HTERT RPE-1 (cell line): Measurements from ENCODE around the gene FBXL15.

ENCODE experiments used
- in situ Hi-C: fragments of 300-500 bp; cut with MboI; formaldehyde crosslinking; loops from 4 replicates; pipeline ENCODE4 v1.14.3; 2020; ENCODE audit warnings: low sequenced_read_pairs

Gene FBXL15

DNA sequence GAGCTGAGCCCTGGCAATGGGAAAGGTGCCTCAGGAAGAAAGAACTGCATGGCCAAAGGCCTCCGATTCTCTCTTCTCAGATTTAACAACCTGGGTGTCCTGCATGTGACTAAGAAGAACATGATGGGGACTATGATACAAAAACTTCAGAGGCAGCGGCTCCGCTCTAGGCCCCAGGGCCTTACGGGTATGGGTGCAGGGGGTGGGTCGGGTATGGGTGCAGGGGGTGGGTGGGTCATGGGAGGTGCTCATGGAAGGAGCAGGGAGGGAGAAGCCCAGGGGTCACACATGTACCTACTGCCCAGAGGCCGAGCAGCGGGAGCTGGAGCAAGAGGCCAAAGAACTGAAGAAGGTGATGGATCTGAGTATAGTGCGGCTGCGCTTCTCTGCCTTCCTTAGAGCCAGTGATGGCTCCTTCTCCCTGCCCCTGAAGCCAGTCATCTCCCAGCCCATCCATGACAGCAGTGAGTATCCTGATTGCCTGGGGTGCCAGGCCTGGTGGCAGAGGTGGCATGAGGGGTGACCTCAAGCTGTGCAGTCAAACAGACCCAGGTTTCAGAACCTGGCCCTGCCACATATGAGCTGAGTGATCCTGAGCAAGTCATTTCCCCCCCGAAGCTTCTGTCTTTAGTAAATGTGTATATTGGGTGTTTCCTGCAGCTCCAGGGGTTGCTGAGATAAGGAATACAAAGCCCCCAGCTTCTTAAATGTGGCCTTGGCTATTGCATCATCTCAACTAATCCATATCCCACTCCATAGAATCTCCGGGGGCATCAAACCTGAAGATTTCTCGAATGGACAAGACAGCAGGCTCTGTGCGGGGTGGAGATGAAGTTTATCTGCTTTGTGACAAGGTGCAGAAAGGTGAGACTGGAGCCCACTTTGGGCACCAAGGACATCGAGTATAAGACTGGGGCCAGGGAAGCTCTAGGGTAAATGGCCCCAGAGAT is 23.1 kb upstream of the FBXL15 start:
- in situ Hi-C loops, result no loop called here

DNA sequence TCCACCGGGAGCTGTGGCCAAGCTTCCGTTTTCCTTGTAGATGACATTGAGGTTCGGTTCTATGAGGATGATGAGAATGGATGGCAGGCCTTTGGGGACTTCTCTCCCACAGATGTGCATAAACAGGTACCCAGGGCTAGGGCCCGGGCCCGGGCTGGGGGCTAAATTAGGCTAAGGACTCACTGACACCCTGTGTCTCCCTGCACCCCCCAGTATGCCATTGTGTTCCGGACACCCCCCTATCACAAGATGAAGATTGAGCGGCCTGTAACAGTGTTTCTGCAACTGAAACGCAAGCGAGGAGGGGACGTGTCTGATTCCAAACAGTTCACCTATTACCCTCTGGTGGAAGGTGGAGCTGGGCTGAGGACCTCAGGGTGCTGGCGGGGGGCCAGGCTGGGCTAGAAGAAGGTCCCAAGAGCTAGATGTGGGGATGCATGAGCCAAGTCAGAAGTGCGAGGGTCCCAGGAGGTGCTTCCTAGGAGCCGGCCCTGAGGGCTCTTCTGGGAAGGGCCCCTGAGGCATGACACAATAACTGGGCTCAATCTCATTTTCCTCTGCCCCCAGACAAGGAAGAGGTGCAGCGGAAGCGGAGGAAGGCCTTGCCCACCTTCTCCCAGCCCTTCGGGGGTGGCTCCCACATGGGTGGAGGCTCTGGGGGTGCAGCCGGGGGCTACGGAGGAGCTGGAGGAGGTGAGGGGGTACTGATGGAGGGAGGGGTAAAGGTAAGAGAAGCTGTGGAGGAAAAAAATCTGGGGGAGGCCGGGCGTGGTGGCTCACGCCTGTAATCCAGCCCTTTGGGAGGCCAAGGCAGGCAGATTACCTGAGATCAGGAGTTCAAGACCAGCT is 22.2 kb upstream of the FBXL15 start:
- in situ Hi-C loops, result no loop called here

DNA sequence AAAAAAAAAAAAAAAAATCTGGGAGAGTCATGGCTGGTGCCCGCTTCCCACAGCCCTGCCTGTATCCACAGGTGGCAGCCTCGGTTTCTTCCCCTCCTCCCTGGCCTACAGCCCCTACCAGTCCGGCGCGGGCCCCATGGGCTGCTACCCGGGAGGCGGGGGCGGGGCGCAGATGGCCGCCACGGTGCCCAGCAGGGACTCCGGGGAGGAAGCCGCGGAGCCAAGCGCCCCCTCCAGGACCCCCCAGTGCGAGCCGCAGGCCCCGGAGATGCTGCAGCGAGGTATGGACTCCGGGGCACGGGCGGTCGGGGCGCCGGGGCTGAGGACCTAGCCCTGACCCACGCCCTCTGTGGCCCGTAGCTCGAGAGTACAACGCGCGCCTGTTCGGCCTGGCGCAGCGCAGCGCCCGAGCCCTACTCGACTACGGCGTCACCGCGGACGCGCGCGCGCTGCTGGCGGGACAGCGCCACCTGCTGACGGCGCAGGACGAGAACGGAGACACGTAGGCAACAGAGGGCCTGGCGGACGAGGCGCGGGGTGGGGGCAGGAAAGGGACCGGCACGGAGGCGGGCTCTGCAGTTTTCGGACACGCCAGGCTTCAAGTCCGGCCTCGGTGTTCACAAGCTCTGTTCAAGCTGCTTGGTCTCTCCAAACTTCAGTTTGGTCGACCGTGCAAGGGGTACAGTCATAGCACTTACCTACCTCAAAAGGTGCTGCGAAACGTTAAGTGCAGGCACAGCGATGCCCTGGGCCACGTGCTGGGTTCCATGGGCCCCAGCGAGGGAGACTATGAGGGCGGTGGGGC is 21.2 kb upstream of the FBXL15 start:
- in situ Hi-C loops, result no loop called here

DNA sequence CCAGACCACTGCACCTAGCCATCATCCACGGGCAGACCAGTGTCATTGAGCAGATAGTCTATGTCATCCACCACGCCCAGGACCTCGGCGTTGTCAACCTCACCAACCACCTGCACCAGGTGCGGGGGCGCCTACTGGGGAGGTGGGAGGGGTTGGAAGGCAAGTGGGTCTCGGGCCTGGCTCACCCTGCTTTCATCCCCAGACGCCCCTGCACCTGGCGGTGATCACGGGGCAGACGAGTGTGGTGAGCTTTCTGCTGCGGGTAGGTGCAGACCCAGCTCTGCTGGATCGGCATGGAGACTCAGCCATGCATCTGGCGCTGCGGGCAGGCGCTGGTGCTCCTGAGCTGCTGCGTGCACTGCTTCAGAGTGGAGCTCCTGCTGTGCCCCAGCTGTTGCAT is 20.6 kb upstream of the FBXL15 start:
- in situ Hi-C loops, result no loop called here

DNA sequence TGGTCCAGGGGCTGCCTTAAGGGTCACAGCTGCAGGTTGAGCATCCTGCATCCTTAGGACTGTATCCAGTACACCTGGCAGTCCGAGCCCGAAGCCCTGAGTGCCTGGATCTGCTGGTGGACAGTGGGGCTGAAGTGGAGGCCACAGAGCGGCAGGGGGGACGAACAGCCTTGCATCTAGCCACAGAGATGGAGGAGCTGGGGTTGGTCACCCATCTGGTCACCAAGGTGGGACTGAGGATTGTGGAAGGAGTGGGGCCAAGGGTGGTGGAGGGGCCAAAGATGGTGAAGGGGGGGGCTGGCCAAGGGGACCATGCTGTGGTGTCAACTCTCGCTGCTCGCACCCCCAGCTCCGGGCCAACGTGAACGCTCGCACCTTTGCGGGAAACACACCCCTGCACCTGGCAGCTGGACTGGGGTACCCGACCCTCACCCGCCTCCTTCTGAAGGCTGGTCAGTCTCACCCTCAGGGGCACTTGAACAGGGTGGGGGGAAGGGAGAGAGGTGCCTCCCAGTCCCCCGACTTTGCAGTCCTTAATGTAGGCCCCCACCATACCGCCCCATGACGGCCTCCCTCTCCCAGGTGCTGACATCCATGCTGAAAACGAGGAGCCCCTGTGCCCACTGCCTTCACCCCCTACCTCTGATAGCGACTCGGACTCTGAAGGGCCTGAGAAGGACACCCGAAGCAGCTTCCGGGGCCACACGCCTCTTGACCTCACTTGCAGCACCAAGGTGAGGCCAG is 19.9 kb upstream of the FBXL15 start:
- in situ Hi-C loops, result no loop called here

DNA sequence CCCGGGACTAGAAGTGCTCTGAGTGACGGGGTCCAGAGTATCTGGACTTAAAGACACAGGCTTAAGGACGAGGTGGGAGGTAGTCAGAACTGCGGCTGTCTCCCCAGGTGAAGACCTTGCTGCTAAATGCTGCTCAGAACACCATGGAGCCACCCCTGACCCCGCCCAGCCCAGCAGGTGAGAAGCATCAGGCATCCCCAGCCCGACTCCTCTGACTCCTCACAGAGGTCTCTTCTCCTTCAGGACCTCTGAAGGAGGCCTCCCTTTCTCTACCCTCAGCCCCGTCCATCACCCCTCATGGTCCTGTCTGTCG is 19.3 kb upstream of the FBXL15 start:
- in situ Hi-C loops, result no loop called here

DNA sequence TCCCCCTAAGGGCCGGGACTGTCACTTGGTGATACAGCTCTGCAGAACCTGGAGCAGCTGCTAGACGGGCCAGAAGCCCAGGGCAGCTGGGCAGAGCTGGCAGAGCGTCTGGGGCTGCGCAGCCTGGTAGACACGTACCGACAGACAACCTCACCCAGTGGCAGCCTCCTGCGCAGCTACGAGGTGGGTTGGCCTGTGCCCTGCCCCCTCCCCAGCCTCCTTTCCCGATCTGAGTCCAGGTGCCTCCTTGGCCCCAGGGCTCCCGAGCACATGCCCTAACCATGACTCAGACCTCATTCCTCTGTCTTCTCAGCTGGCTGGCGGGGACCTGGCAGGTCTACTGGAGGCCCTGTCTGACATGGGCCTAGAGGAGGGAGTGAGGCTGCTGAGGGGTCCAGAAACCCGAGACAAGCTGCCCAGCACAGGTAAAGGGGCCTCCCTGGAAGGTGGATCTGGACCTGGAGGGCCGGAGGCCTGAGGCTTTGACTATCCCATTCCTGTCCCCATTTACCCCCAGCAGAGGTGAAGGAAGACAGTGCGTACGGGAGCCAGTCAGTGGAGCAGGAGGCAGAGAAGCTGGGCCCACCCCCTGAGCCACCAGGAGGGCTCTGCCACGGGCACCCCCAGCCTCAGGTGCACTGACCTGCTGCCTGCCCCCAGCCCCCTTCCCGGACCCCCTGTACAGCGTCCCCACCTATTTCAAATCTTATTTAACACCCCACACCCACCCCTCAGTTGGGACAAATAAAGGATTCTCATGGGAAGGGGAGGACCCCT is 18.7 kb upstream of the FBXL15 start:
- in situ Hi-C loops, result no loop called here

DNA sequence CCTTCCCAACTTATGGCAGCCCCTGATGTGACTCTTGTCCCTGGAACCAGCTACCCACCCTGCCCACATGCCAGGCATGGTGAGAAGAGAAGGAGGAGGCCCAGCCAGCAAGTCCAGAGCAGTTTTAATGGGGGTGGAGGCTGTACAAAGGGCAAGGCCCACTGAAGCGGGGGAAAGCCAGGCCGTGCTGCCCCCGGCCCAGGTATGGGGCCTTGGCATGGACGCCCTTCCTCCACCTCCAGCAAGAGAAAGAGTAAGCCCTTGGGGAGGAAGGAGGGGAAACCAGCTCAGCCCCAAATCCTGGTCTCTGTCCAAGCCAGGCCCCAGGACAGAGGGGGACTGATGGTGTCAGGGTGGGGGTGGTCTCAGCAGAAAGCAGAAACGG is 18.1 kb upstream of the FBXL15 start:
- in situ Hi-C loops, result no loop called here

DNA sequence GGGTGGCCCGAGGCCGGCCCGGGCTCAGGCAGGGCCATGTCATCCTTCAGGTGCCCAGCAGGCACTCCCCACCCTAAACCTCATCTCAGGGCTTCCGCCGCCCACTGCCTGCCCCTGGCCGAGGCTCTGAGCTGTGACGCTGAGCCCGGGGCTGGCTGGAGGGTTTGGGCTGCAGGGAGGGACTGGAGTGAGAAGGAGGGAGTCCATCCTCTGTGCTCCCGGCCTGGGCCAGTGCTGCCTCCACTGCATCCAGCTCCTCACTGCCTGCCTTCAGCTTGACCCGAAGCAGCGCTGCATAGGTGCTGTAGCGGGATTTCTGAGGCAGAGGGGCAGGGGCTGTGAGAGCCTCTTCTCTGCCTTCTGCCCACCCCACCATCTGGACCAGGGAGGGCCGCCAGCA is 17.5 kb upstream of the FBXL15 start:
- in situ Hi-C loops, result no loop called here

DNA sequence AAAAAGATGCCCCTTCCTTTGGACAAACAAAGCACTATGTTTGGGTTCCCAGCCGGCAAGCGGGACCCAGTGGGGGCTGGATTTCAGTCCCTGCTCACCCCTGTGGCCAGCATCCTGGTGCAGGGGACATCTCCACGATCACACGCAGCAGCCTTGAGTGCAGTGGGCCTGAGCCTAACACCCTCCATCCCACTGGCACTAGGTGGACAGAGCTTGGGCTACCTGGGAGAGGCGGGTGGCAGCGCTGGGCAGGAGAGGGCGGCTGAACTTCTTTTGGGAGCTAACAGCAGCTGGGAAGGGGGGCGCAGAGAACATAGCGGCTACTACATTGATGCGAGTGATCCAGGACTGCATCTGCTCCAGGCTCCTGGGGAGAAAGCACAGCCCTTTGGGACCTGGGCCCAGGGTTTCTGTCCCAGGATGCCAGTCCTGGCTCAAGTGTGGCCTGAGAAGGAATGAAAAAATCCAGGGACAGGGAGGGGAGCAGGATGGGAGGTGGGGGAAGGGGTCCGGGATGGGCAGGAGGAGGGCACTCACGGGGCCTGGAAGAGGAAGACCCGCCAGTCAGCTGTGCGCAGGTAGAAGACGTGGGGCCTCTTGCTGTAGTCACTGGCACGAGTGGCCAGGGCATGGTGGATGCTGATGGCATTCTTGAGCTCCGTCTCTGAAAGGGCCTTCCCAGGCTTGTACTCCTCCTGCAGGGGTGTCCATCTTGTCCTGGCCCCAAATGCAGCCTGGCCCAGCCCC is 16.1 kb upstream of the FBXL15 start:
- in situ Hi-C loops, result no loop called here

DNA sequence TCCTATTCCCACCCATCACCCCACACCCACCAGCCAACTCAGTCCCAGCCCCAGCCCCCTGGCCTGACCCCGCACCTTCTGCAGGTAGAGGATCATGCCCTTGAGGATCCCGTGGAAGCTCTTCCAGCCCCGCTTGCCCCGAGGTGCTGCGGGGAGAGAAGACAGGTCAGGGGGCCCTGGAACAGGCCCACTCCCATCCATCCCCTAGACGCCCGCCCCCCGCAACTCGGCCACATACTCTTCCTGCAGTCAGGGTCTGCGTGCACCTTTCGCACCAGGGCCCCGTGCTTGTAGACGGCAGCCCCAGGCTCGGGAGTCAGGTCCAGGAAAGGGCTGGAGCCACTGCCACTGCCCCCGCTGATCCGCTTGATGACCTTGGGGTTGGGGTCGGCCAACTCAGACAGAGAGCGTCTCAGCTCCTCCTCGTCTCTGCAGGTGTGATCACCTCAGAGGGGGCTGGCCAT is 15.5 kb upstream of the FBXL15 start:
- in situ Hi-C loops, result no loop called here

DNA sequence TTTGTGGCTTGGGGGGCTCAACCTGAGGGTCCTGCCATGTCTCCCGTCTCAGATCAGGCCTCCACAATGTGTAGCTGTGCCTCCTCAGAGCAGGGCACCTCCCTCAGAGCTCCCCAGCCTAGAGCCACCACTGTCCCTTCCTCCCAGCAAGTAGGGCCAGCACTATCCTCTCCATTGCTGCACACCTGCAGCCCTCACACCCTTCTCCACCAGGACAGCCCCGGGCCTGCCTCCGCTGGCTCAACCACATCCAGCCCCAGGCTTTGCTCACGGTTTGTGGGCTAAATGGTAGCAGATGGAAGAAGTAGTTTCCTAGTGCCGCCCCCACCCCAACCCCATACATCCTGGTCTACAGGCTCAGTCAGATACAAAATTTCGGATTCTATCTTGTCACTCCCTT is 15.0 kb upstream of the FBXL15 start:
- in situ Hi-C loops, result no loop called here

DNA sequence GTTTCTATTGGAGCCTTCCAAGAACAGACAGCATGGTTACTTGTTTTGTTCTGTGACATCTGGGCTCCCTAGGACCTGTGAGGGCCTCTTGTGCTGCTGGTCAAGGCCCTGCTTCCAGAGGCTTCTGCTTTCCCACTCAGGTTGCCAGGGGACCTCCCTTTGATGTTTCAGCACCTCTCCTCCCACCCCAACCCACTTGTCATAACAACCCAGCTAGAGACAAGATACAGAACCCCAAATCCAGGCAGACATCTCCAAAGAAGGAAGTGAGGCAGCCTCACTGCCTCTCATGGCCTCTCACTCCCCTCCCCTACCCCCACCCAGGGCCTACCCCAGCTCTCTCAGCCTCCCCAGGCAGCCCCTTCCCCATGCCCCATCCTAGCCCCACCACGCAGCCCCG is 13.8 kb upstream of the FBXL15 start:
- in situ Hi-C loops, result no loop called here

DNA sequence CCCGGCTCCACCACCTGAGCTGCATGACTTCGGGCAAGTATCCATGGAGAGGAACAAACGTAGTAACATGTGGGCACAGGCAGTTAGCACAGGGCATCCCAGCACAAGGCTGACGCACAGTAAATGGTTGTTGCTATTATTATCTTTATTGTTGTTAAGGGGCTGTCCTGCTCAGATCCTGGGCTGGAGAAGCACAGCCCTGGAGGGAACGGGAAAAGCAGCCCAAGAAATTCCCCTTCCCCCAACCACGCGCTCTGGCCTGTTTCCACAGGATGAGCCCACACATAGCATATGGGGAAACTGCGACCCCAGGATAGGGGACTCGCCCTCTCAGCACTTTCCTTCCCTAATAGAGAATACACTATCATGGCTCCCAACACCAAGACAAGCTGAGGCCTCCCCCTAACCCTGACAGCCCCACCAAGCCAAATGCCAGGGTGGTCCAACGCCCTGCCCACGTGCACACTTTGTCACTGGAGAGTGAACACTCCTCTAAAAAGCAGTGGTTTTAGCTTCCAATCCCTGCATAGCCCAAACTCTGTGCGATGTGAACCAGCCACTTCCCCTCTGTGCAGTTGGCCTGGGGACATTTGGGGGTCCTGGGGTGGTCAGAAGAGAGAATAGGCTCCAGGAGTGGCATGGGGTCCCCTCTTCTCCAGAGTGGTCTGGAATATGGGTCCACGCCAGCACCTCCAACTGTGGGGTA is 13.1 kb upstream of the FBXL15 start:
- in situ Hi-C loops, result no loop called here

DNA sequence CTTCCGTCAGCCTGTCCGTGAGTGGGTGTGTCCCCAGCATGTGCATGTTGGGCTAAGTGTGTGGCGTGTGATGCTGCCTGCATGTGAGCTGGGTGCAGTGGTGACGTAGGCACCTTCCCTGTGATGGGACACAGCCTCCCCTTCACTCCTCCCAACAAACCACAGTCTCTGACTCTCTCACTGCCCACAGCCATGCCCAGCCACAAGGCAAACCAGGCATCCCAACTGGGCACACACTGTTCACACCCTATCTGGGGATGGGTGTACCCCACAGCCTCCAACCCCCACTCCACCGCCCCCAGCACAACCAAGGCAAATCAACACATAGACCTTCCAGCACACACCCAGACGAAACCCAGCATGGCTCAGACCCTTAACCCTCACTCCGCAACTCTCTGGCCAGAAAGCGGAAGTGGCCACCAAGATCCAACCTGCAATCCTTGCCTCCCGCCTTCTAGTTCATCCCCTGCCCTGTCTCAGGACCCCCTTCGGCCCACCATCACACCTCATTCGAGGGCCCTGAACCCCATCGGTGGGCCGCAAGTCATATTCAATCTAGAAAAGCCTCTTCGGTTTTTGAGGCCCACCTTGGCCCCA is 12.4 kb upstream of the FBXL15 start:
- in situ Hi-C loops, result no loop called here

DNA sequence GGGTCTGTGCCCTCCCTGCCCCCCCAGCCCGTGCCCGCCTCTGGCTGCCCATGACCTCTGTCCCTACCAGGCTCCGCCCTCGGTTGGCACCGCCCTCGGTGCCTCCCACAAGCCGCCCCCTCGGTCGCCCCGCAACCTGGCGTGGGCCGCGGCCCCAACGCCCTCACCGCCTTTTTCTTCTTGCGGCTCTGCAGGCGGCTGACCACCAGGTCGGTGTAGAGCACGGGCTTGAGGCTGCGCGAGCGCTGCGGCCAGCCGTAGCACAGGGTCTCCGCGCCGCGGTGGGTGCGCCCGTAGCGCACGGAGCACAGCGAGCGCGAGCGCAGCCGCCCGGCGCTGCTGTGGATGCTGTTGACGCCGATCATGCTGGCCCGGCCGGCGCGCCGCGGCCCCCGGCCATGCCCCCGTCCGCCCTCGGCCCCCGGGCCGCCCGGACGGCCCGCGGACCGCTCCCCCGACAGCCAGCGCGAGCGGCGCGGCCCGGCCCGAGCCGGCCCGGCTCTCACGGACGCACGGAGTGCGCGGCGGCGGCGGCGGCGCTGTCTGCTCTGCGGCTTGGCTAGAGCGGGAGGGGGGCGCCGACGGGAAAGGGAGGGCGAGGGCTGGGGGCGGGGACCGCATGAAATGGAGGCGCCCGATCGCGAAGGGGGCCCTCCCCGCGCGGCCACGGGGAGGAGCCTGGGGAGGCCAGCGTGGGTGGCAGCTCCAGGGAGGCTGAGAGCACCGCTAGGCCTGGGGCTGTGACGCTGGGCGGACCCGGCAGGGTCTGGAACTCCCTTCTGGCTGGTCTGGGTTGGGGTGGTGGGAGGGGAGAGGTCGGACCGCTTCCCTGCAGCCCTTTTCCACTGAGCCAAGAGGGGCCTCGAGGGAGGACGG is 11.7 kb upstream of the FBXL15 start:
- in situ Hi-C loops, result no loop called here
